Hippocampal formation (tissue), 2 donors: ENCODE data around the gene THAP7.

Experiments used
- DNase-seq, 2 donors: peaks; one replicate each; lab custom pipeline; 2025; lab: John Stamatoyannopoulos, UW

The THAP7 gene

DNA sequence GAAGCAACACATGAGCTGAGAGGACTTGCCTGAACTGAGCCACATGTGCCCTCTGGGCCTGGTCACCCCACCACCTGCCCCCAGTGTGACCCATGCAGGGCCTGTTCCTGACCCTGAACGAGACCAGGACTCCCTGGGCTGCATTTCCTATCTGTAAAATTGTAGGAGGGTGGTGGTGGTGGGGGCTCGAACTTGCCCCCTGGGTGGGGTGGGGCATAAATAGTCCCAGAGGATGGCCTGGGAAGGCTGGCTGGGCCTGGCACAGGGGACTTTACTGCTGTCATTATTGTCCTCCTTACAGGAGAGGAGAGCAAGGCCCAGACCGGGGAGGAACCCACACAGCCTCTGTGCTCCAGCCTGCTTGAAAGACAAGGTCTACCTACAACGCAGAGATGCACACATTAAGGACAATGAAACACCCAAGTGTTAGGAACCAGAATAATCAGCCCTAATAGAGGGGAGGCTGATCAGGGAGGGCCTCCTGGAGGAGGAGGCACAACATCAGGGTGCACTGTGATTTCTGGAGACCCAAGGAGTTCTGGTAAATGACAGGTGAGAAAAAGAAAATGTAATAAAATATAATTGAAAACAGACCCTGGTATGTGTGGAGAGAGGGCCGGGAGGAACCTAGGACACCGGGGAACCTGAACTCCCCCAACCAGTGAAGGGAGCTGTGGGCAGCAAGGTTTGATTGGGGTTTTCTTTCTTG, 37.7 kb downstream of the THAP7 start:
- DNase-seq = no peak

DNA sequence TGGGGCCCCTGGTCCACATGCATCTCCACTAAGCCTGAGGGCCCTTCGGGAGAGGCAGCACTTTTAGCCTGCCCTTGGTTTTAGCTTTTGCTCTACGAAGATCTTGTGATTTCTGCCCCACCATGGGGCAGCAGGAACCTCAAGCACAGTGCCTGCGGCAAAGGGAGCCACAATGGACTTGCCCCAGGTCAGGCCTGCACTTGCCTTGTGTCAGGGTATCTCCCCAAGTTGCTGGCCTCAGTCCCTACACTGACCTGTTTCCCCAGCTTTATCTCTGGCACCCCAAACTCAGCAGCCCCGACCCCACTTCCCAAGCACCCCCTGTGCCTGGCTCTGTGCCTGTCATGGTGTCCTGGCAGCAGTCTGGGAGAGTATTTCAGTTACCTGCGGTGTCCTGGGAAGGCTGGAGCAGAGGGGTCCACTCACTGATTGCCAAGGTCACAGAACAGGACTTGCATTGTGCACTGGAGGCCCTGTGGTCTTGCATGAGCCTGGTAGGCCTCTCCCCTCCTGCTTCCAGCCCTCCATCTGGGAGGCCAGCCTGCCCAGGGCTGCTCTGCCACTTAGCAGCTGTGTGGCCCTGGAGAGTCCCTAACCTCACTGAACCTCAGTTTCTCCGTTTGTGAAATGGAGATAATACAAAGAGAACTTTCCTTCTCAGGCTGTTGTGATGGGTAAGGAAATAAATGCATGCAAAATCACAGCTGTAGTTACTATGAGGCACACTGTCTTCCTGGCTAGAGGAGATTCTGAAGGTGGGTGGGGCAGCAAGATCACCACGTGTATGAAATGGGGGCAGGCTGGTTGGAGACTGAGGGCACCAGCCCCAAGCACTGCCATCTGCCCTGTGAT, 38.5 kb downstream of the THAP7 start:
- DNase-seq = no peak

DNA sequence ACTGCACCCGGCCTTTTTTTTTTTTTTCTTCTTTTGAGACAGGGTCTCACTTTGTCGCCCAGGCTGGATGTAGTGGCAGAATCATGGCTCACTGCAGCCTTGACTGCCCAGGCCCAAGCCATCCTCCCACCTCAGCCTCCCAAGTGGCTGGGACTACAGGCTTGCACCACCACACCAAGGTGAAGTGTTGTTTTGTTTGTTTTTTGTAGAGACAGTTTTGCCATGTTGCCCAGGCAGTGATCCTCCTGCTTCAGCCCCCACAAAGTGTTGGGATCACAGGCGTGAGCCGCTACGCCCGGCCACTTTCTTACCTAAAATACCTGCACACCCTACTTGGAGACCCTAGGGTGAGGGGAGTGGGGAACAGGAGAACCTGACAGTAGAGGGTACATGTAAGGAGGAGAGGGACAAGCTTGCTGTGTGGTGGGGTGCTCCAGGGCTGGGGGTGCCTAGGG, 39.4 kb downstream of the THAP7 start:
- DNase-seq = no peak

DNA sequence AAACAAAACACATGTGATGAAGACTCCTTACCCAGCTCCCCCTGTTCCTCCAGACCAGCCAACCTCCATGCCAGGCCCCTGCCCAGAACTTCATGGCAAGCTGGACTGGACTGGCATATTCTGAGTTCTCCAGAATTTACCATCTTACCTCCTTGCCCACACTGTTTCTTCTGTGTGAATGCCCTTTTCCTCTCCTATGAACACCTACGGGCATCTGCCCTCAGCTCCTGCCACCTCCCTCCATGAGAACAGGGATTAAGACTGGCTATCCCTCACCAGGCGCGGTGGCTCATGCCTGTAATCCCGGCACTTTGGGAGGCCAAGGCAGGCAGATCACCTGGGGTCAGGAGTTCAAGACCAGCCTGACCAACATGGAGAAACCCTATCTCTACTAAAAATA, 41.3 kb downstream of the THAP7 start:
- DNase-seq = no peak

DNA sequence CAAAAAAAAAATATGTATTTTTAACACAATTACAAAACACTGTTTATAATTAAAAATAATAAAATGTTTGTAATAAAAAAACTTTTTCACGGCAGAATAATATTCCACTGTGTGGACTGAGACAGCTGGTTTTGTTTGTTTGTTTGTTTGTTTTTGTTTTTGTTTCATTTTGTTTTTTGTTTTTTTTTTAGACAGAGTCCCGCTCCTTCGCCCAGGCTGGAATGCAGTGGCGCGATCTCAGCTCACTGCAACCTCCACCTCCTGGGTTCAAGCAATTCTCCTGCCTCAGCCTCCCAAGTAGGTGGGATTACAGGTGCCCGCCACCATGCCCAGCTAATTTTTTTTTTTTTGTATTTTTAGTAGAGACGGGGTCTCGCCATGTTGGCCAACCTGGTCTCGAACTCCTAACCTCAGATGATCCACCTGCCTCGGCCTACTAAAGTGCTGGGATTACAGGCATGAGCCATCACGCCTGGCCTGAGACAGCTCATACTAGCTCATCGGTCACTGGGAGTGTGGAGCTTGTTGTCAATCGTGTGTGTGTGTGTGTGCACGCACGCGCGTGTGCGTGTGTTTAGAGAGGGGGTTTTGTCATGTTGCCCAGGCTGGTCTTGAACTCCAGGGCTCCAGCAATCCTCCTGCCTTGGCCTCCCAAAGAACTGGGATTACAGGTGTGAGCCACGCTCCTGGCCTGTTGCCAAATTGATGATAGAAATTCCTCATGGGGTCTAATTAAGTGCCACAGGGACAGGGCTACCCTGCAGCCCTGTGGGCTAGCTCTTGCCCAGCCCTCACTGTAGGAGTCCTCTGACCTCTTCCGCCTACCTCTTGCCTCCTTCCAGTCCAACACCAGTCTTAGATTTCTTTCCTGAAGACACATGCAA, 42.1 kb downstream of the THAP7 start:
- DNase-seq = no peak

DNA sequence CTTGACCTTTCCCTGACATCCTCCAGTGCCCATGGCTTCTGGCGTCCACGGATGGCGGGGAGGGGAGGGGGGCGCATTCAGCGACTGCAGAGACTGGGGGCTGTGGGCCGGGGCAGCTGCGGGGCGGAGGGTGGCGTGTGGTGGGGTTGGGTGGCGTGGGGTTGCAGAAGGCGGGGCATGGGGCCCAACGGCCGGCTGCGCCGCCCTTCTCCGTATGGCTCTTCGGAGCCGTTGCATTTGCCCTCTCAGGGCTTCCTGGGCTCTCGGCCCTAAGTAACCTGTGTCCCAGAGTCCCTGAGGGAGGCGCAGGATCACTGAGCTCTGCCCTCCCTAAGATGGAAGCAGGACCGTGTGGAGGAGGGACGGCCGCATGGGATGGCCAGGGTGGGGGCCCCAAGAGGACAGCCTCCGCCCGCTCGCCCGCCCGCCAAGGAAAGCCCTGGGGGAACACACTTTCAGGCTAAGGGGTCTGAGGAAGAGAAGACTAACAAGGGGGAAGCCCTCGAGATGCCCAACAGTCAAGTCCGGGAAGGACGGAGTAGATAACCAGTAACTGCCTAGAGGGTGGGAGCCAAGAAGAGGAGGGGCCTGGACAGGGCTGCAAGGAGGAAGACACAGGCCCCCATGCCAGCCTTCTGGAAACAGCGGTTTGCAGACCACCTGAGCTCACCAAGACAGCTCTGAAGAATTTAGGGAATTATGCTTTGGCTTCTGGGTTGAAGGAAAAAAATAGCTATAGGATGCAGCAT, 44.1 kb downstream of the THAP7 start:
- no peak for DNase-seq

DNA sequence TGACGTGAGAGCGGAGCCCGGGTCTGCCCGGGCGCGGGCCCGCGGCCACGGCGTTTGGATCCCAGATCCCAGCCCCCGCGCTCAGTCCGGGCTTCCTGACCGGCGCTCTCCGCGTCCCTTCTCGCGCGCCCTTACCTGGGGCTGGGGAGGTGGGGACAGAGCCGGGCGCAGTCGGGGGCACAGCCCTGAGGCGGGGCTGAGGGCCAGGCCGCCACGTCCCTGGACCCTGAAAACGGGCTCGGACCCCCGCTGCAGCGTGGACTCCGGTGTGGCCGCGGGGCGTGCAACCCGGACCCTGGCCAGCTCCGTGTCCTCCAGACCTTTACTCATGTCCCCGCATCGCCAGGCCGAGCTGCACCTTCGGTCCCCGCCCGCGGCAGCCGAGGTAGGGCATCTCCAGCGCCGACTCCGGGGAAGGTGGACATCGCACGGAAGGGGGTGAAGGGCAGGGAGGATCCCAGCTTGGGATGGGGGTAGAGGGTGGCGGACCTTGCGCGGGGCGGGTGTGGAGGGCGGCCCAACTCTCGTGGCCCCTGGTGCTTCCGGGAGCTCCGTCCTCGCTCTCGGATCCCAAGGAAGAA, 44.7 kb downstream of the THAP7 start:
- no peak for DNase-seq

DNA sequence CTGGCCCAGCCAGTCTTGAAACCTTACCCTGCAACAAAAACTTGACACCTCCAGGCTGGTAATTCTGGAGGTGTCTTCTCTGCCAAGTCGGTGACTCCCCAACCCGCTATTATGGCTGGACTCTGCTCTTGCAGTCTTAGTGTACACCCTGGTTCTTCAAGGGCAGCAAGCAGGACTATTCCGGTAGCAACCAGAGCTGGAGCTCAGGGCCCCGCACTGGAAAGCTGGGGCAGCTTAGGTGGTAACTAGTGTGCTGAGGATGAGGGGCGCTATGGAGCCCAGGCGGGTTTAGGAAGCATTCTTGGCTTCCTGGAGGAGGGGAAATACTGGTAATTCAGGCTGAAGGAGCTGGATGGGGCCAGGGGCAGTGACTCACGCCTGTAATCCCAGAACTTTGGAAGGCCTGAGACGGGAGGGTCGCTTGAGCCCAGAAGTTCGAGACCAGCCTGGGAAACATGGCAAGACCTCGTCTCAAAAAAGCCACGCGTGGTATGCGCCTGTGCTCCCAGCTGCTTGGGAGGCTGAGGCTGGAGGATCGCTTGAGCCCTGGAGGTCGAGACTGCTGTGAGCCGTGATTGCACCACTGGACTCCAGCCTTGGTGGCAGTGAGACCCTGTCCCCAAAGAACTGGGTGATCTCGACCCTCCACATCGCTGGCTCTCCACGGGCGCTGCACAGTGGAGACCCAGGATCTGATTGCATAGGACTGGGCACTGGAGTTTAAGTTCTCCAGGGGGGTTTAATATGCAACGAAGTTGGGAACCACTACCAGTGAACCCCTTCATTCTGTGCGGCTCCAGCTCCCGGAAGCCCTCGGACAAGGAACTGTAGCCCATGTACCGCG, 45.4 kb downstream of the THAP7 start:
- no peak for DNase-seq

DNA sequence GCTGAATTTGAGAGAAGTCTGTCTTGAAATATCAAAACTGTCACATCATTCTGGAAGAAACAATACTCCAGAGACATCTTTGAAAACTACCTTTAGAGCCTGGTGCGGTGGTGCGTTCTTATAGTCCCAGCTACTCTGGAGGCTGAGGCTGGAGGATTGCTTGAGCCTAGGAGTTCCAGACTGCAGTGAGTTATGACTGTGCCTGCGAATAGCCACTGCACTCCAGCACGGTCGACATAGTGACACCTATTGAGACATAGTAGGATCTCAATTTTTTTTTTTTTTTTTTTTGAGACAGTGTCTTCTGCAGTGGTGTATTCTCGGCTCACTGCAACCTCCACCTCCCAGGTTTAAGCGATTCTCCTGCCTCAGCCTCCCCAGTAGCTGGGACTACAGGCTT, 46.4 kb downstream of the THAP7 start:
- DNase-seq = no peak

DNA sequence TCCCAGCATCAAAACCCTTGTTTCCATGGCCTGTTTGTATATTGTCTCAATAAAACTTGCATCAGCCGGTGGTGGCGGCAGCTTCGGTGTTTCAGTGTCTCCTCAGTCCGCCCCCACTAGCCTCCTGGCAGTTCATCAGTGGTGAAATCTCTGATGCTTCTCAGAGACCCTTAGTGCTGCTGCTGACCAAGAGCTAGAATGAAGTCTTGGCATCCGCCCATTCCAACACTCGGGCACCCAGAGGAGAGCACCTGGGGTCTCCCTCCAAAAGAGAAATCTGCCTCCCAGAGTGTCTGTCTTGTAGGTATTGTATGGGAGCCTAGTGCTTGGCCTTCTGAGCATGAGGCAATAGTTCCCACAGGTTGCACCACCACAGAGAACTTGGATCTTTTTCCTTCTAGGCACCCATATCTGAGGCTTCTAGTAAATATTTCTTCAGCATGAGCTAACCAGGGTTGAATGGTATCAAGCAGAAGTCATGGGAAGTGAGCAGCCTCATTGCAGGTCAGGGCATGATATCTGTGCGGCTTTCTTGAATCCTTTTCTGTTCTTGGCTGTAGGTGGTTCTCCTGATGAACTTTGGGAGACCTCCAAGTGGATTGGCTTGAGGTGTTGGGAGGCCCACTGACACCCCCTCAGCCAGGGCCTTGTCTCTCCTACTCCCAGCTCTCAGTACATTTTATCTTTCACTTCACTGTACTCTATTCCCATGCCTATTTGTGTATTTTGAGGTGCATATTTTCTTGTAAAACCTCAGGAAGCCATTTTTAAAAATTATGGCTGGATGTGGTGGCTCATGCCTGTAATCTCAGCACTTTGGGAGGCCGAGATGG, 48.0 kb downstream of the THAP7 start:
- DNase-seq = no peak

DNA sequence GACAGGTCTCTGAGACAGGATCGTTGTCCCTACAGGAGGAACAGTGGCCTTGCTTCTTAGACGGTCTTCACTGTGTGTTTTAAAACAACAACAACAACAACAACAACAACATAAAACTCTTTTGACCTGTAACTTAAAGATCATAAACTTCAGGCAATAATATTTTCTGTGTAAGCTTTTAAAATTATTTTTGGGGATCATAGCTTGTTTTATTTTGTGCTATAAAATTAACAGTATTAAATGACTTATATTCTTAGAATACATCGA, 48.6 kb downstream of the THAP7 start:
- DNase-seq = no peak

DNA sequence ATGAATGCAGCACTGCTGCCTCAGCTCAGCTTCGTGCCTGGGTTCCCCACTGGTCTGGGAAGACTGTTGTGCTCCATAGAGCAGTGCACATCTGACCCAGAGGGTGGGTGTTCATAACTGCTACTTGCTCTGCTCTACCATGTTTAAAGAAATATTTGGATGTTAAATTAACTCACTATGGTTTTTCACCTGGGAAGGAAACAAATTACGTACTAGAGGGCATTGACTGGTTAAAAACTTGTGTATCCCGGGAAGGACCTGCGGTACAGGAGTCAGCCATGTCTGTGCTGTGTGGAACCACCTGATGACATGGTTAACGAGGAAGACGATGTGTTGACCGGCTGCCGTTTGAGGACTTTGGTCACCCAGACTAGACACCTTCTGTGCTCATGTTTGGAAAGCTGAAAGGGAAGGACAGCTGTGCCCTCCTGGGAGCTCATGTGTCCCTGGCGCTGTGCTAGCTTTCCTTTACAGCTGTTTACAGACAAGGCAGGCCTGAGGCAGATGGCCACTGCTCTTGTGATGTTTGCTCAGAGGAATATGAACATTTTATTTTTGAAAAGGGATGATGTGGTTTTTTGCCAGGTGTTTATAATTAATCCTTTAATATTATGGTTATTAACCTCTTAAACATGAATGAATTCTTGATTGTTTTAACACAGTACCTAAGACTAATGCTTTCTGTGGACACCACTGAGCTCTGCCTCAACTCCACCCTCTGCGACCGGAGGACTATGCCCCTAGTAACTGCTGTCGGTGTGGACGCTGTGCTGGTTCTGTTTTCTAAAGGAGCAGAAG, 49.2 kb downstream of the THAP7 start:
- no peak for DNase-seq

DNA sequence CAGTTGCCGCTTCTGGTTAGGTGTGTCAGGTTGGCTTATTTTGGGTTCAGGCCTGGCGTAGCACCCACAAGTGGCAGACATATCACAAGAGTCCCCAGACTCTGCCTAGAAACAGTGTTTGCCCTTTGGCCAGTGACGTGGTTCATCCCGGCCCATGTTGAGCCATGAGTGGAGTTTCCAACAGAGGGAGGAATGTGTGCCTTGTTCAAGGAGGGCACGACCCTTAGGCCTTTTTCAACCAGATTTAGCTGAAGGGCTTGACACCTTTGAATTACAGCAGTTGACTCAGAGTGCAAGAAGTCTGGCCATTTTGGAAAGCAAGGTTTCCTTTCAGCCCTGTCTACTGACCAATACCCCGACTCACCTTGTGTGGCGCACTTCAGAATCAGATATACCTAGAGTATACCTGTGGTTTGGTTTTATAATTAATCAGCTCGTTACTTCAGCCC, 50.0 kb downstream of the THAP7 start:
- no peak for DNase-seq

DNA sequence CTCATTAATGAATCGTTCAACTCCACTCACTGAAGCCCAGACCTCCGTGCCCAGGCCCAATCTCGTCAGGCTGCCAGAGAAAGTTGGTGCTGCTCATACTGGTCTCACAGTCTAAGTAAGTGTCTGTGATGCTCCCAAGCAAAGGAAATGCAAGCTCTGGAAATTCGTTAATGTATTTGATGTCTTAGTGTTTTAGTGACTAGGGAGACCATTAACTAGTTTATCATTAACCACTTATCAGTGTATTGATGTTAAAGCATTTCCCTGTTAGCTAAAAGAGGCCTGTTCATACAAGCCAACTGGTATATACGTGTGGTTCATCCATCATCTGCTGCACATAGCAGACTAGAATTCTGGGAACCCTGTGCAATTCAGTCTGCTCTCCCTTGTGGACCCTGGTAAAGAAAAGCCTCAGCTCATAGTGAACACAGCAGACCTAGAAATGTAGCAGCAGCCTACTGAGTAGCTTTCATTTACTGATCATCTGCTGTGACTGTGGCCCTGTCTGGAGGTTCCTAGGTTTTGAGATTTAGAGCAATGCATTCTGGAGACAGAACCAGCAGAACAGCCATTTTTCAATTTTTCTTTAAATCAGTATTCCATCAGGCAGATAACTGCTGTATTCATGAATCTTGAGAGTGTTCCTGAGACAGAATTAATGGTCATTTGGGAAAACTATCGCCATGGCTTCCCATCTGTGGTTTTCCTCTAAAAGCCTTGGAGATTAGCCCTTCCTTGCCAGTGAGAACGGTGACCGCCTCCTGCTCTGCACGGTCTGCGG, 50.6 kb downstream of the THAP7 start:
- DNase-seq = no peak

DNA sequence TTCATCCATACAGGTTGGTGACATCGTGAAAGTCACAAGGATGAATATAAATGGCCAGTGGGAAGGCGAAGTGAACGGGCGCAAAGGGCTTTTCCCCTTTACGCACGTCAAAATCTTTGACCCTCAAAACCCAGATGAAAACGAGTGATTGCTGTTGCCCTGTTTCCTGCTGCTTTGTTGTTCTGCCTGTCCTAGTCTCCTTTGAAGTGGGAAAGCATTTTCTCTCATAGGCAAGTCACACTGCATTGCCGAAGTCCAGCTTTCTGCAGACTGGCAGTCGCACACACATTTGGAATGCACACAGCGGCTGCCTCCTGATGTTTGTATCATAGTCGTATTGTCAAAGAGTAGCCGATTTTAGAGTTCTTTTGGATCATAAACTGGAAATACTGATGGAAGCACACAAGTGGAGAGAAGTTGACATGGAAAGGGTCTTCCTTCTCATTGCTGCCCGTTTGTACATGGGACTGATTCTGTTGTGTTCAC, 52.2 kb downstream of the THAP7 start:
- no peak for DNase-seq
